HepG2 (cell line): ENCODE results near the gene MYO5B. TPM values are rescaled to one million over a fixed set of nuclear protein-coding genes. Genes with fewer than 3 reads are reported as not detected.

Source experiments
- AGO2 ChIP-seq: fragments of 200-400 bp; formaldehyde crosslinking; optimal IDR thresholded peaks from 2 replicates; pipeline ENCODE3; 2017; ENCODE audit warnings: mild to moderate bottlenecking, low read depth, low read length, moderate library complexity
- ATM ChIP-seq: fragments of 450-650 bp; IDR thresholded peaks from 2 replicates; pipeline ENCODE4 v1.7.1; 2017; ENCODE audit warnings: mild to moderate bottlenecking, borderline replicate concordance
- CHD4 ChIP-seq: fragments of 200-600 bp; sonication (generic); IDR thresholded peaks from 2 replicates; pipeline ENCODE4 v1.7.0; 2017; ENCODE audit warnings: mild to moderate bottlenecking, low read length, borderline replicate concordance
- EHMT2 ChIP-seq: fragments of 200-600 bp; sonication (generic); IDR thresholded peaks from 2 replicates; pipeline ENCODE4 v1.7.0; 2017; ENCODE audit warnings: antibody characterized with exemption, low read depth, low read length, borderline replicate concordance
- FIP1L1 ChIP-seq: fragments of 200-400 bp; formaldehyde crosslinking; IDR thresholded peaks from 2 replicates; pipeline ENCODE4 v1.6.1; 2018; ENCODE audit warnings: low read depth, mild to moderate bottlenecking, low read length, moderate library complexity, borderline replicate concordance; ENCODE audit not compliant: insufficient read depth
- FOSL1 ChIP-seq: sonication (generic); formaldehyde crosslinking; IDR thresholded peaks from 2 replicates; pipeline ENCODE4 v1.9.0; 2021; ENCODE audit warnings: missing genetic modification reagents, borderline replicate concordance
- HNF4G ChIP-seq, 2 experiments: sonication (generic) in 1 of 2; formaldehyde crosslinking in 1 of 2; IDR thresholded peaks; 2 replicates each; pipeline versions ENCODE4 v1.4.0 to v1.6.1; 2011 to 2020; ENCODE audit warnings: borderline replicate concordance in 2 of 2, low read depth in 2 of 2, mild to moderate bottlenecking in 2 of 2, low read length in 1 of 2, missing genetic modification reagents in 1 of 2, moderate library complexity in 1 of 2
- HNRNPH1 ChIP-seq: fragments of 200-400 bp; formaldehyde crosslinking; optimal IDR thresholded peaks from 2 replicates; pipeline ENCODE3; 2017; ENCODE audit warnings: mild to moderate bottlenecking, low read depth, low read length
- MAZ ChIP-seq, 2 experiments: sonication (generic) in 1 of 2; formaldehyde crosslinking in 1 of 2; IDR thresholded peaks; 2 replicates each; pipeline versions ENCODE4 v1.5.0 to v1.6.1; 2012 to 2020; ENCODE audit warnings: low read depth in 2 of 2, mild to moderate bottlenecking in 2 of 2, borderline replicate concordance in 1 of 2, improper control_type of control experiment in 1 of 2, low read length in 1 of 2, missing genetic modification reagents in 1 of 2, moderate library complexity in 1 of 2
- NFIB ChIP-seq: sonication (generic); formaldehyde crosslinking; IDR thresholded peaks from 2 replicates; pipeline ENCODE4 v1.9.0; 2021; ENCODE audit warnings: missing genetic modification reagents, mild to moderate bottlenecking, borderline replicate concordance
- ONECUT2 ChIP-seq: sonication (generic); formaldehyde crosslinking; IDR thresholded peaks from 2 replicates; pipeline ENCODE4 v1.4.0; 2020; ENCODE audit warnings: missing genetic modification reagents
- SOX13 ChIP-seq, 3 experiments: fragments of 450-650 bp in 1 of 3; sonication (generic) in 1 of 3; formaldehyde crosslinking in 1 of 3; IDR thresholded peaks in 2 of 3; conservative IDR thresholded peaks in 1 of 3; 2 replicates each; pipeline versions ENCODE4 v1.5.0 to v1.6.1; 2016 to 2020; ENCODE audit warnings: antibody characterized with exemption in 1 of 3, mild to moderate bottlenecking in 1 of 3, missing compliant biosample characterization in 1 of 3, missing genetic modification reagents in 1 of 3, moderate library complexity in 1 of 3
- TAF15 ChIP-seq: fragments of 200-400 bp; formaldehyde crosslinking; IDR thresholded peaks from one replicate; pipeline ENCODE4 v1.6.1; 2018; ENCODE audit warnings: mild to moderate bottlenecking, low read depth, low read length; ENCODE audit not compliant: poor library complexity, severe bottlenecking
- TOPORS ChIP-seq: sonication (generic); formaldehyde crosslinking; IDR thresholded peaks from 2 replicates; pipeline ENCODE4 v1.8.0; 2023; ENCODE audit warnings: mild to moderate bottlenecking, missing genetic modification reagents
- TRAFD1 ChIP-seq: sonication (generic); formaldehyde crosslinking; IDR thresholded peaks from 2 replicates; pipeline ENCODE4 v1.5.1; 2020; ENCODE audit warnings: missing genetic modification reagents, mild to moderate bottlenecking, borderline replicate concordance
- ZNF232 ChIP-seq: sonication (generic); formaldehyde crosslinking; IDR thresholded peaks from 2 replicates; pipeline ENCODE4 v1.4.0; 2020; ENCODE audit warnings: missing genetic modification reagents, borderline replicate concordance
- ZNF296 ChIP-seq: sonication (generic); formaldehyde crosslinking; conservative IDR thresholded peaks from 2 replicates; pipeline ENCODE4 v1.5.0; 2020; ENCODE audit warnings: mild to moderate bottlenecking, missing genetic modification reagents
- ZNF550 ChIP-seq: sonication (generic); formaldehyde crosslinking; IDR thresholded peaks from 2 replicates; pipeline ENCODE4 v1.4.0; 2020; ENCODE audit warnings: mild to moderate bottlenecking, missing genetic modification reagents, borderline replicate concordance
- ZNF577 ChIP-seq: sonication (generic); formaldehyde crosslinking; IDR thresholded peaks from 2 replicates; pipeline ENCODE4 v1.4.0; 2020; ENCODE audit warnings: mild to moderate bottlenecking, low read depth, missing genetic modification reagents, borderline replicate concordance
- ZNF598 ChIP-seq: sonication (generic); formaldehyde crosslinking; IDR thresholded peaks from 2 replicates; pipeline ENCODE4 v1.5.1; 2020; ENCODE audit warnings: mild to moderate bottlenecking, missing genetic modification reagents, borderline replicate concordance
- ZNF652 ChIP-seq: IDR thresholded peaks from 2 replicates; pipeline ENCODE4 v1.6.1; 2016; ENCODE audit warnings: low read depth, borderline replicate concordance
- ZNF761 ChIP-seq: sonication (generic); formaldehyde crosslinking; conservative IDR thresholded peaks from 2 replicates; pipeline ENCODE4 v1.4.0; 2020; ENCODE audit warnings: mild to moderate bottlenecking, missing genetic modification reagents
- polyA plus RNA-seq, 8 experiments: library from polyadenylated mRNA; depleted of rRNA in 3 of 8; stranded (reverse) in 7 of 8; unstranded in 1 of 8; fragments of >200 nt; fragmentation: Illumina TruSeq in 4 of 8; extraction: Trizol in 4 of 8; gene quantifications; 2 replicates each; pipeline versions ENCODE4 v1.2.1 to v1.2.3, GENCODE V29; 2011 to 2016; ENCODE audit warnings: low read depth in 4 of 8, missing spikeins in 1 of 8, mixed read lengths in 1 of 8; ENCODE audit not compliant: insufficient read depth in 1 of 8
- total RNA-seq, 5 experiments: library from RNA; depleted of rRNA; stranded (reverse); fragments of >200 nt; fragmentation: Illumina TruSeq; extraction: Trizol; gene quantifications; 2 replicates each; pipeline ENCODE4 v1.2.3, GENCODE V29; 2016; ENCODE audit warnings: low read depth in 1 of 5
- TF ChIP-seq, protein P1 (sequence below): sonication (generic); formaldehyde crosslinking; IDR thresholded peaks from 2 replicates; pipeline ENCODE4 v1.5.0; 2020; ENCODE audit warnings: missing genetic modification reagents

MYO5B gene
- total and polyA plus RNA-seq, 2 of the 13 experiments (the other 11 are each of a cell fraction or from before 2014, with no cell fraction given) = 13.1 to 24.0 TPM

GRCh38 chr18:49858309-49859020 lies 336.5 kb downstream of the MYO5B start (continued):
- TF ChIP-seq TRAFD1 (CRISPR knock-in tag) (no peak), ZNF598 (CRISPR knock-in tag) (no peak), ZNF577 (CRISPR knock-in tag) (no peak), ZNF232 (CRISPR knock-in tag) (no peak), SOX13 (IDR thresholded peaks at IDR 0.05) (no peak), SOX13 (CRISPR knock-in tag; conservative IDR thresholded peaks at IDR 0.05 in 1 of 2, IDR thresholded peaks at IDR 0.05 in 1 of 2) (0 out of 4 replicates have a peak, but pooled peaks of 1 of the 2 experiments have one; percentile 5), AGO2 (no peak), NFIB (CRISPR knock-in tag) (no peak), FIP1L1 (no peak), MAZ (IDR thresholded peaks at IDR 0.05; ENCODE audit: borderline replicate concordance, low read depth, low read length) (no peak), MAZ (CRISPR knock-in tag; IDR thresholded peaks at IDR 0.05; ENCODE audit: low read depth) (no peak), HNF4G (IDR thresholded peaks at IDR 0.05; ENCODE audit: borderline replicate concordance, low read depth, low read length) (no peak), HNF4G (CRISPR knock-in tag; IDR thresholded peaks at IDR 0.05; ENCODE audit: borderline replicate concordance, low read depth) (no peak), ZNF296 (CRISPR knock-in tag) (no peak), CHD4 (no peak), HNRNPH1 (no peak), TOPORS (CRISPR knock-in tag) (no peak), TAF15 (no peak), EHMT2 (no peak), ZNF652 (CRISPR knock-in tag) (0 out of 2 replicates have a peak, but pooled peaks have one; percentile 7), ONECUT2 (CRISPR knock-in tag) (no peak), FOSL1 (CRISPR knock-in tag) (no peak), ZNF761 (CRISPR knock-in tag) (no peak), ZNF550 (CRISPR knock-in tag) (no peak), ATM (no peak)
- TF ChIP-seq, protein P1, sequence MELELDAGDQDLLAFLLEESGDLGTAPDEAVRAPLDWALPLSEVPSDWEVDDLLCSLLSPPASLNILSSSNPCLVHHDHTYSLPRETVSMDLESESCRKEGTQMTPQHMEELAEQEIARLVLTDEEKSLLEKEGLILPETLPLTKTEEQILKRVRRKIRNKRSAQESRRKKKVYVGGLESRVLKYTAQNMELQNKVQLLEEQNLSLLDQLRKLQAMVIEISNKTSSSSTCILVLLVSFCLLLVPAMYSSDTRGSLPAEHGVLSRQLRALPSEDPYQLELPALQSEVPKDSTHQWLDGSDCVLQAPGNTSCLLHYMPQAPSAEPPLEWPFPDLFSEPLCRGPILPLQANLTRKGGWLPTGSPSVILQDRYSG (CRISPR knock-in tag) = no peak
